Liver (tissue), 9 donors: Measurements from ENCODE around the gene EBP. TPM values are rescaled to one million over a fixed set of nuclear protein-coding genes. Genes with fewer than 3 reads are reported as not detected.

ENCODE experiments used
- DNase-seq: peaks from one replicate; pipeline ENCODE4 v3.0.0-alpha.2; 2017; ENCODE audit warnings: low spot score
- H3K27ac ChIP-seq, 2 donors: one replicate each; pipeline ENCODE4 v1.7.0; 2013; ENCODE audit warnings: inconsistent platforms in 2 of 2, low read length in 2 of 2, control low read depth in 1 of 2, low read depth in 1 of 2, mild to moderate bottlenecking in 1 of 2
- H3K27me3 ChIP-seq, 4 donors: one replicate each; pipeline versions ENCODE4 v1.6.1 to v1.7.0; 2013; ENCODE audit warnings: low read length in 3 of 4, inconsistent platforms in 1 of 4, mild to moderate bottlenecking in 1 of 4, moderate library complexity in 1 of 4; ENCODE audit not compliant: control insufficient read depth in 4 of 4, insufficient read depth in 4 of 4
- H3K36me3 ChIP-seq, 4 donors: one replicate each; pipeline versions ENCODE4 v1.6.1 to v1.7.0; 2013; ENCODE audit warnings: low read length in 3 of 4, mild to moderate bottlenecking in 3 of 4, low read depth in 1 of 4, moderate library complexity in 1 of 4; ENCODE audit not compliant: control insufficient read depth in 4 of 4, insufficient read depth in 3 of 4
- H3K4me1 ChIP-seq, 4 donors: one replicate each; pipeline versions ENCODE4 v1.6.1 to v1.7.0; 2013; ENCODE audit warnings: low read length in 3 of 4, mild to moderate bottlenecking in 3 of 4, moderate library complexity in 1 of 4; ENCODE audit not compliant: control insufficient read depth in 4 of 4, insufficient read depth in 4 of 4
- H3K4me3 ChIP-seq, 3 donors: one replicate each; pipeline versions ENCODE4 v1.6.1 to v1.7.0; 2013; ENCODE audit warnings: low read length in 3 of 3, control low read depth in 1 of 3, low read depth in 1 of 3, mild to moderate bottlenecking in 1 of 3
- H3K9ac ChIP-seq, 2 donors: one replicate each; pipeline ENCODE4 v1.7.0; 2013; ENCODE audit warnings: low read length in 2 of 2, mild to moderate bottlenecking in 2 of 2, moderate library complexity in 2 of 2, control low read depth in 1 of 2, low read depth in 1 of 2
- H3K9me3 ChIP-seq, 4 donors: one replicate each; pipeline versions ENCODE4 v1.6.1 to v1.7.0; 2013; ENCODE audit warnings: low read length in 3 of 4; ENCODE audit not compliant: control insufficient read depth in 4 of 4
- CTCF ChIP-seq: fragments of 150-350 bp; IDR thresholded peaks from 2 replicates; pipeline ENCODE4 v1.5.1; 2017; ENCODE audit warnings: improper control_type of control experiment, low read depth, low read length; ENCODE audit not compliant: missing input control
- EGR1 ChIP-seq, 2 donors: IDR thresholded peaks; 2 replicates each; pipeline ENCODE4 v1.6.1; 2016 to 2018; ENCODE audit warnings: antibody characterized with exemption in 2 of 2, low read depth in 2 of 2
- FOXA2 ChIP-seq: IDR thresholded peaks from 2 replicates; pipeline ENCODE4 v1.6.1; 2016; ENCODE audit warnings: antibody characterized with exemption
- GABPA ChIP-seq, 2 donors: IDR thresholded peaks in 1 of 2; conservative IDR thresholded peaks in 1 of 2; 2 replicates each; pipeline ENCODE4 v1.6.1; 2016; ENCODE audit warnings: antibody characterized with exemption in 2 of 2, mild to moderate bottlenecking in 1 of 2, moderate library complexity in 1 of 2
- HNF4A ChIP-seq, 2 donors: conservative IDR thresholded peaks; 2 replicates each; pipeline ENCODE4 v1.6.1; 2016; ENCODE audit warnings: antibody characterized with exemption in 2 of 2, mild to moderate bottlenecking in 2 of 2
- HNF4G ChIP-seq: IDR thresholded peaks from 2 replicates; pipeline ENCODE4 v1.6.1; 2016; ENCODE audit warnings: antibody characterized with exemption
- RXRA ChIP-seq, 2 donors: IDR thresholded peaks; 2 replicates each; pipeline ENCODE4 v1.6.1; 2017 to 2018; ENCODE audit warnings: antibody characterized with exemption in 2 of 2, mild to moderate bottlenecking in 1 of 2
- SP1 ChIP-seq: IDR thresholded peaks from 2 replicates; pipeline ENCODE4 v1.6.1; 2018; ENCODE audit warnings: antibody characterized with exemption, mild to moderate bottlenecking
- TAF1 ChIP-seq: conservative IDR thresholded peaks from 2 replicates; pipeline ENCODE4 v1.6.1; 2016; ENCODE audit warnings: antibody characterized with exemption, mild to moderate bottlenecking
- YY1 ChIP-seq: IDR thresholded peaks from 2 replicates; pipeline ENCODE4 v1.6.1; 2016; ENCODE audit warnings: antibody characterized with exemption, mild to moderate bottlenecking
- WGBS: extraction: QIAGEN DNeasy Blood & Tissue Kit; methylation state at CpG from one replicate; pipeline ENCODE4 v1.1.7; 2013; 5-methylcytosine and 5-hydroxymethylcytosine counted together
- polyA plus RNA-seq, 2 donors: library from polyadenylated mRNA; stranded (reverse) in 1 of 2; unstranded in 1 of 2; fragments of 200-250 nt in 1 of 2; fragments of >200 nt in 1 of 2; fragmentation: Nextera tagmentation in 1 of 2; extraction: Ambion mirVana in 1 of 2; gene quantifications; one replicate each; pipeline versions ENCODE4 v1.2.1 to v1.2.3, GENCODE V29; 2013 to 2015
- total RNA-seq, 2 donors: library from RNA; depleted of rRNA; stranded (reverse); fragments of >200 nt; gene quantifications; one replicate each; pipeline ENCODE4 v1.2.3, GENCODE V29; 2014
- TF ChIP-seq, protein P1 (sequence below): IDR thresholded peaks from 2 replicates; pipeline ENCODE4 v1.6.1; 2016; ENCODE audit warnings: antibody characterized with exemption
- TF ChIP-seq, protein P2 (sequence below): IDR thresholded peaks from 2 replicates; pipeline ENCODE4 v1.6.1; 2016; ENCODE audit warnings: antibody characterized with exemption, mild to moderate bottlenecking
- donor health status: healthy.
- donor health status: healthy.
- donor health status: healthy.
- donor health status: healthy.
- donor health status: healthy.

Gene EBP
- total and polyA plus RNA-seq, 4 donors, result 304 to 474 (median 369) TPM

- Histone ChIP-seq H3K9ac (peak overlapping the region in 1 of 2 donors; percentile 22), H3K4me3 (peak overlapping the region; percentile 20 to 90 (median 73)), H3K27me3 (no peaks in the 10 kb centered on the region), H3K4me1 (peaks cover 0 to 9% (median 6%) of the 10 kb centered on the region in 4 donors), H3K36me3 (peaks cover 0 to 10% (median 6%) of the 10 kb centered on the region in 4 donors), H3K9me3 (no peaks in the 10 kb centered on the region), H3K27ac (no peak overlapping the region)
- TF ChIP-seq FOXA2, result no peak
- TF ChIP-seq, protein P1, sequence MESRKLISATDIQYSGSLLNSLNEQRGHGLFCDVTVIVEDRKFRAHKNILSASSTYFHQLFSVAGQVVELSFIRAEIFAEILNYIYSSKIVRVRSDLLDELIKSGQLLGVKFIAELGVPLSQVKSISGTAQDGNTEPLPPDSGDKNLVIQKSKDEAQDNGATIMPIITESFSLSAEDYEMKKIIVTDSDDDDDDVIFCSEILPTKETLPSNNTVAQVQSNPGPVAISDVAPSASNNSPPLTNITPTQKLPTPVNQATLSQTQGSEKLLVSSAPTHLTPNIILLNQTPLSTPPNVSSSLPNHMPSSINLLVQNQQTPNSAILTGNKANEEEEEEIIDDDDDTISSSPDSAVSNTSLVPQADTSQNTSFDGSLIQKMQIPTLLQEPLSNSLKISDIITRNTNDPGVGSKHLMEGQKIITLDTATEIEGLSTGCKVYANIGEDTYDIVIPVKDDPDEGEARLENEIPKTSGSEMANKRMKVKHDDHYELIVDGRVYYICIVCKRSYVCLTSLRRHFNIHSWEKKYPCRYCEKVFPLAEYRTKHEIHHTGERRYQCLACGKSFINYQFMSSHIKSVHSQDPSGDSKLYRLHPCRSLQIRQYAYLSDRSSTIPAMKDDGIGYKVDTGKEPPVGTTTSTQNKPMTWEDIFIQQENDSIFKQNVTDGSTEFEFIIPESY, result no peak
- no peak for TF ChIP-seq EGR1 (IDR thresholded peaks at IDR 0.05; ENCODE audit: low read depth in 2 of 2)
- TF ChIP-seq TAF1, result no peak
- no peak for TF ChIP-seq HNF4A (conservative IDR thresholded peaks at IDR 0.05)
- no peak for TF ChIP-seq YY1
- DNase-seq, result no peak
- 71% methylated on average over 4 of the region's 4 CpGs for WGBS
Measured at GRCh38 chrX:48476919-48477318, 44.7 kb upstream of the EBP start.

DNA sequence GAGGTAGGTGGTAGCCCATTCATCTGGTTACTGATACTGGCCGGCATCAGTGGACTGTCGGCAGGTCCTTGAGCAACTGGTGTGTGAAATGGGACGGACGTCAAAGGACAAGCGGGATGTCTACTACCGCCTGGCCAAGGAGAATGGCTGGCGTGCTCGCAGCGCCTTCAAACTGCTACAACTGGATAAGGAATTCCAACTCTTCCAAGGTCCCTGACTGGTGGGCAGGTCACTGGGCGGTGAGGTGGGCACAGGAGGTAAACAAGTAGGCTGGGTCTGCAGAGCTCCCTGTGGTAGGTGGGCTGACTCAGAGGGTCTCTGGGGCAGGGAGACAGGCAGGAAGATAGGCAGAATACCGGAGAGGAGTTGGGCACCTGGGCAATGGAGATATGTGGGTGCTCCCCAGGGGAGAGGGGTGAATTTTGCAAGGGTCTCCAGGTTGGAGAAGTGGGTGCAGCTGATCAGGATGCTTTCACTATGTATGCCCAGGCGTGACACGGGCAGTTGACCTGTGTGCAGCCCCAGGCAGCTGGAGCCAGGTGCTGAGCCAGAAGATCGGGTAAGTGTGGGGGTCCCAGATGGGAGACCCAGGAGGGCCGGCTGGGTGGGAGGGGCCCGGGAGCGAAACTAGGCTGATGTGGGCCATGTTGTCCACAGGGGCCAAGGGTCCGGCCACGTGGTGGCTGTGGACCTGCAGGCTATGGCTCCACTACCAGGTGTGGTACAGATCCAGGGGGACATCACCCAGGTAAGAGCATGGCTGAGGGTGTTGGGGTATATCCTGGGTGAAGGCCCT is 43.5 kb upstream of the EBP start:
- Histone ChIP-seq H3K4me3 (no peak overlapping the region), H3K27ac (no peak overlapping the region), H3K4me1 (peaks cover 0 to 9% (median 6%) of the 10 kb centered on the region in 4 donors), H3K36me3 (peaks cover 4 to 16% (median 7%) of the 10 kb centered on the region in 4 donors), H3K27me3 (no peaks in the 10 kb centered on the region), H3K9ac (no peak overlapping the region), H3K9me3 (no peaks in the 10 kb centered on the region)
- TF ChIP-seq SP1, result no peak
- no peak for TF ChIP-seq CTCF
- no peak for TF ChIP-seq TAF1
- no peak for TF ChIP-seq EGR1 (IDR thresholded peaks at IDR 0.05; ENCODE audit: low read depth in 2 of 2)
- no peak for TF ChIP-seq HNF4G
- TF ChIP-seq YY1, result no peak
- TF ChIP-seq, protein P2, sequence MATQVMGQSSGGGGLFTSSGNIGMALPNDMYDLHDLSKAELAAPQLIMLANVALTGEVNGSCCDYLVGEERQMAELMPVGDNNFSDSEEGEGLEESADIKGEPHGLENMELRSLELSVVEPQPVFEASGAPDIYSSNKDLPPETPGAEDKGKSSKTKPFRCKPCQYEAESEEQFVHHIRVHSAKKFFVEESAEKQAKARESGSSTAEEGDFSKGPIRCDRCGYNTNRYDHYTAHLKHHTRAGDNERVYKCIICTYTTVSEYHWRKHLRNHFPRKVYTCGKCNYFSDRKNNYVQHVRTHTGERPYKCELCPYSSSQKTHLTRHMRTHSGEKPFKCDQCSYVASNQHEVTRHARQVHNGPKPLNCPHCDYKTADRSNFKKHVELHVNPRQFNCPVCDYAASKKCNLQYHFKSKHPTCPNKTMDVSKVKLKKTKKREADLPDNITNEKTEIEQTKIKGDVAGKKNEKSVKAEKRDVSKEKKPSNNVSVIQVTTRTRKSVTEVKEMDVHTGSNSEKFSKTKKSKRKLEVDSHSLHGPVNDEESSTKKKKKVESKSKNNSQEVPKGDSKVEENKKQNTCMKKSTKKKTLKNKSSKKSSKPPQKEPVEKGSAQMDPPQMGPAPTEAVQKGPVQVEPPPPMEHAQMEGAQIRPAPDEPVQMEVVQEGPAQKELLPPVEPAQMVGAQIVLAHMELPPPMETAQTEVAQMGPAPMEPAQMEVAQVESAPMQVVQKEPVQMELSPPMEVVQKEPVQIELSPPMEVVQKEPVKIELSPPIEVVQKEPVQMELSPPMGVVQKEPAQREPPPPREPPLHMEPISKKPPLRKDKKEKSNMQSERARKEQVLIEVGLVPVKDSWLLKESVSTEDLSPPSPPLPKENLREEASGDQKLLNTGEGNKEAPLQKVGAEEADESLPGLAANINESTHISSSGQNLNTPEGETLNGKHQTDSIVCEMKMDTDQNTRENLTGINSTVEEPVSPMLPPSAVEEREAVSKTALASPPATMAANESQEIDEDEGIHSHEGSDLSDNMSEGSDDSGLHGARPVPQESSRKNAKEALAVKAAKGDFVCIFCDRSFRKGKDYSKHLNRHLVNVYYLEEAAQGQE, result no peak
- TF ChIP-seq HNF4A (conservative IDR thresholded peaks at IDR 0.05), result no peak
- no peak for TF ChIP-seq GABPA (IDR thresholded peaks at IDR 0.05 in 1 of 2, conservative IDR thresholded peaks at IDR 0.05 in 1 of 2)
- TF ChIP-seq RXRA (IDR thresholded peaks at IDR 0.05), result no peak
- DNase-seq, result no peak
- 98% methylated on average over 19 of the region's 19 CpGs for WGBS
